SK-N-SH (cell line): ENCODE measurements around the gene MPP4. TPM values are rescaled to one million over a fixed set of nuclear protein-coding genes. Genes with fewer than 3 reads are reported as not detected.
A peak's percentile ranks its signal among the peaks of the same experiment; 100 is the strongest.

Experiments
- CTCF ChIA-PET: fragments of 300-600, 350-600 bp; formaldehyde crosslinking; extraction: SDS; loops from one replicate; lab custom pipeline; 2021; lab: Yijun Ruan, JAX
- POLR2A ChIA-PET: fragments of 350-600 bp; sonication (Branson Sonifier 250); formaldehyde crosslinking; extraction: SDS; loops from one replicate; lab custom pipeline; 2020; ENCODE audit warnings: antibody characterized with exemption, inconsistent platforms; lab: Yijun Ruan, JAX
- DNase-seq: peaks from one replicate; pipeline ENCODE4 v3.0.0; 2012
- H2AFZ ChIP-seq: fragments of 200-600 bp; sonication (generic); 2 replicates; pipeline ENCODE4 v1.8.1; 2016; ENCODE audit warnings: antibody characterized with exemption, mild to moderate bottlenecking, low read depth
- H3F3A ChIP-seq: fragments of 200-600 bp; sonication (generic); replicated peaks from 2 replicates; pipeline ENCODE3; 2016; ENCODE audit warnings: antibody characterized with exemption, mild to moderate bottlenecking; ENCODE audit not compliant: insufficient read depth
- H3K27ac ChIP-seq, 2 experiments: fragments of 200-500 bp in 1 of 2; fragments of 200-600 bp in 1 of 2; sonication (Bioruptor generic) in 1 of 2; sonication (generic), shearing (Covaris generic) in 1 of 2; 2 replicates each; pipeline versions ENCODE4 v1.5.1 to v1.6.1; 2014 to 2016; ENCODE audit warnings: low read depth in 2 of 2, inconsistent platforms in 1 of 2, low read length in 1 of 2, mild to moderate bottlenecking in 1 of 2, mixed read lengths in 1 of 2
- H3K27me3 ChIP-seq: fragments of 200-600 bp; sonication (generic), shearing (Covaris generic); 2 replicates; pipeline ENCODE4 v1.6.1; 2016; ENCODE audit warnings: mixed run types; ENCODE audit not compliant: insufficient read depth
- H3K36me3 ChIP-seq, 2 experiments: fragments of 200-500 bp in 1 of 2; fragments of 200-600 bp in 1 of 2; sonication (Bioruptor generic) in 1 of 2; sonication (generic) in 1 of 2; replicated peaks in 1 of 2; 2 replicates each; pipeline versions ENCODE3 to v1.5.1; 2014 to 2016; ENCODE audit warnings: low read length in 1 of 2, mild to moderate bottlenecking in 1 of 2; ENCODE audit not compliant: insufficient read depth in 2 of 2, control insufficient read depth in 1 of 2
- H3K4me1 ChIP-seq, 2 experiments: fragments of 200-500 bp in 1 of 2; fragments of 200-600 bp in 1 of 2; sonication (Bioruptor generic) in 1 of 2; sonication (generic), shearing (Covaris generic) in 1 of 2; 2 replicates each; pipeline versions ENCODE4 v1.5.1 to v1.6.1; 2014 to 2016; ENCODE audit warnings: low read depth in 1 of 2, low read length in 1 of 2, mixed run types in 1 of 2; ENCODE audit not compliant: insufficient read depth in 2 of 2, control insufficient read depth in 1 of 2
- H3K4me2 ChIP-seq: fragments of 200-600 bp; sonication (generic), shearing (Covaris generic); 2 replicates; pipeline ENCODE4 v1.6.1; 2017; ENCODE audit warnings: mixed run types
- H3K4me3 ChIP-seq, 2 experiments: fragments of 200-500 bp in 1 of 2; fragments of 200-600 bp in 1 of 2; sonication (Bioruptor generic) in 1 of 2; sonication (generic), shearing (Covaris generic) in 1 of 2; 2 replicates each; pipeline versions ENCODE4 v1.5.1 to v1.8.1; 2014 to 2016; ENCODE audit warnings: low read depth in 2 of 2, inconsistent platforms in 1 of 2, low read length in 1 of 2, mild to moderate bottlenecking in 1 of 2, mixed read lengths in 1 of 2, moderate library complexity in 1 of 2
- H3K79me2 ChIP-seq: fragments of 200-600 bp; sonication (generic); 2 replicates; pipeline ENCODE4 v1.8.1; 2017; ENCODE audit warnings: mild to moderate bottlenecking; ENCODE audit not compliant: insufficient read depth
- H3K9ac ChIP-seq: fragments of 200-600 bp; sonication (generic); 2 replicates; pipeline ENCODE4 v1.6.1; 2017; ENCODE audit warnings: mixed run types
- H3K9me2 ChIP-seq: fragments of 200-600 bp; sonication (generic); 2 replicates; pipeline ENCODE4 v1.6.1; 2017; ENCODE audit warnings: mixed run types
- H3K9me3 ChIP-seq: fragments of 200-600 bp; sonication (generic); 2 replicates; pipeline ENCODE4 v1.6.1; 2017; ENCODE audit warnings: mixed run types, mild to moderate bottlenecking, moderate library complexity
- H4K20me1 ChIP-seq: fragments of 200-600 bp; sonication (generic); 2 replicates; pipeline ENCODE4 v1.6.1; 2017; ENCODE audit warnings: mild to moderate bottlenecking, mixed run types; ENCODE audit not compliant: insufficient read depth
- CHD2 ChIP-seq: fragments of 150-350 bp; IDR thresholded peaks from 2 replicates; pipeline ENCODE4 v1.6.1; 2018; ENCODE audit warnings: low read length; ENCODE audit not compliant: partially characterized antibody
- CTCF ChIP-seq: fragments of 200-600 bp; sonication (generic); IDR thresholded peaks from 2 replicates; pipeline ENCODE4 v1.6.1; 2017; ENCODE audit warnings: antibody characterized with exemption, mild to moderate bottlenecking, moderate library complexity
- EZH2phosphoT487 ChIP-seq: fragments of 200-600 bp; sonication (generic); IDR thresholded peaks from 2 replicates; pipeline ENCODE4 v1.6.1; 2017; ENCODE audit warnings: low read depth, mixed run types, mild to moderate bottlenecking, antibody characterized with exemption, moderate library complexity, borderline replicate concordance
- FOSL2 ChIP-seq: IDR thresholded peaks from 2 replicates; pipeline ENCODE4 v1.4.0; 2012; ENCODE audit warnings: low read depth, mild to moderate bottlenecking, moderate library complexity, borderline replicate concordance
- FOXJ3 ChIP-seq: sonication (generic); formaldehyde crosslinking; IDR thresholded peaks from 2 replicates; pipeline ENCODE4 v1.5.1; 2020; ENCODE audit warnings: mild to moderate bottlenecking, missing genetic modification reagents
- GABPA ChIP-seq: IDR thresholded peaks from 2 replicates; pipeline ENCODE4 v1.4.0; 2012; ENCODE audit warnings: low read depth, mild to moderate bottlenecking
- GATA2 ChIP-seq: sonication (generic); formaldehyde crosslinking; IDR thresholded peaks from 2 replicates; pipeline ENCODE4 v1.5.0; 2020; ENCODE audit warnings: mild to moderate bottlenecking, missing genetic modification reagents
- IRF3 ChIP-seq: fragments of 150-350 bp; IDR thresholded peaks from 2 replicates; pipeline ENCODE4 v1.6.1; 2016; ENCODE audit warnings: mild to moderate bottlenecking, low read depth, low read length
- JUND ChIP-seq: IDR thresholded peaks from 2 replicates; pipeline ENCODE4 v1.4.0; 2012
- MAX ChIP-seq: IDR thresholded peaks from 2 replicates; pipeline ENCODE4 v1.4.0; 2012; ENCODE audit warnings: low read depth
- MEF2A ChIP-seq: IDR thresholded peaks from 2 replicates; pipeline ENCODE4 v1.4.0; 2012; ENCODE audit warnings: low read depth, borderline replicate concordance
- MXI1 ChIP-seq: IDR thresholded peaks from 2 replicates; pipeline ENCODE4 v1.6.1; 2012; ENCODE audit warnings: mild to moderate bottlenecking, low read depth, low read length, improper control_type of control experiment
- NRF1 ChIP-seq: IDR thresholded peaks from 2 replicates; pipeline ENCODE4 v1.6.1; 2012; ENCODE audit warnings: low read depth, mild to moderate bottlenecking, low read length
- PBX3 ChIP-seq: IDR thresholded peaks from 2 replicates; pipeline ENCODE4; 2012
- REST ChIP-seq: IDR thresholded peaks from 2 replicates; pipeline ENCODE4 v1.6.1; 2012; ENCODE audit warnings: mild to moderate bottlenecking, low read depth, low read length, moderate library complexity
- RFX5 ChIP-seq: IDR thresholded peaks from 2 replicates; pipeline ENCODE4 v1.6.1; 2012; ENCODE audit warnings: mild to moderate bottlenecking, improper control_type of control experiment, low read length
- RXRA ChIP-seq: IDR thresholded peaks from 2 replicates; pipeline ENCODE4 v1.4.0; 2012; ENCODE audit warnings: low read depth, mild to moderate bottlenecking, borderline replicate concordance
- SIN3A ChIP-seq: IDR thresholded peaks from 2 replicates; pipeline ENCODE4 v1.6.1; 2012; ENCODE audit warnings: low read depth, mild to moderate bottlenecking, low read length, moderate library complexity, borderline replicate concordance
- SMC3 ChIP-seq: IDR thresholded peaks from 2 replicates; pipeline ENCODE4 v1.6.1; 2012; ENCODE audit warnings: low read depth, low read length, improper control_type of control experiment
- TCF12 ChIP-seq: IDR thresholded peaks from 2 replicates; pipeline ENCODE4 v1.4.0; 2012
- TEAD4 ChIP-seq: IDR thresholded peaks from 2 replicates; pipeline ENCODE4 v1.4.0; 2012; ENCODE audit warnings: mild to moderate bottlenecking, borderline replicate concordance; ENCODE audit not compliant: insufficient read depth
- USF2 ChIP-seq: fragments of 150-350 bp; IDR thresholded peaks from 2 replicates; pipeline ENCODE4 v1.6.1; 2017; ENCODE audit warnings: antibody characterized with exemption, low read length, low read depth, borderline replicate concordance
- WGBS: methylation state at CpG from one replicate; pipeline ENCODE4 v1.1.6; 2017; ENCODE audit warnings: low lambda C conversion rate; 5-methylcytosine and 5-hydroxymethylcytosine counted together
- polyA plus RNA-seq, 3 experiments: library from polyadenylated mRNA; depleted of rRNA; stranded (reverse); fragments of >200 nt; gene quantifications; 2 replicates each; pipeline ENCODE4 v1.2.3, GENCODE V29; 2012

Gene MPP4
- polyA plus RNA-seq, 1 of the 3 experiments (the other 2 are of a cell fraction), result 24.4 TPM

GRCh38 chr2:201638326-201638725 lies 60.1 kb downstream of the MPP4 start:
- no peak for TF ChIP-seq NRF1
- TF ChIP-seq TEAD4, result no peak
- TF ChIP-seq GATA2 (CRISPR knock-in tag), result no peak
- no peak for TF ChIP-seq CTCF
- TF ChIP-seq JUND, result no peak
- TF ChIP-seq USF2, result no peak
- TF ChIP-seq MXI1, result no peak
- no peak for TF ChIP-seq RFX5
- no peak for TF ChIP-seq IRF3
- TF ChIP-seq EZH2phosphoT487, result no peak
- peak; percentile 20; the same call in 1 of the 2 replicates for TF ChIP-seq TCF12
- no peak for TF ChIP-seq FOXJ3 (CRISPR knock-in tag)
- peak; percentile 22; the same call in 1 of the 2 replicates for TF ChIP-seq FOSL2
- peak; percentile 22; the same call in 1 of the 2 replicates for TF ChIP-seq PBX3
- no peak for TF ChIP-seq CHD2
- TF ChIP-seq GABPA, result no peak
- TF ChIP-seq SMC3, result no peak
- no peak for TF ChIP-seq REST
- TF ChIP-seq MEF2A, result no peak
- no peak for TF ChIP-seq SIN3A
- TF ChIP-seq MAX, result no peak
- TF ChIP-seq RXRA, result no peak
- Histone ChIP-seq H3K9me3 (no peaks in the 10 kb centered on the region), H3K4me3 (no peak overlapping the region), H3K9ac (no peak overlapping the region), H3K4me2 (no peak overlapping the region), H3K27me3 (no peaks in the 10 kb centered on the region), H3K36me3 (peaks cover 54 to 55% of the 10 kb centered on the region in 2 experiments), H3K9me2 (no peaks in the 10 kb centered on the region), H2AFZ (no peak overlapping the region), H3F3A (peaks cover 6% of the 10 kb centered on the region), H3K4me1 (peaks cover 3 to 13% of the 10 kb centered on the region in 2 experiments; a peak in 3 of 4 replicates), H4K20me1 (no peaks in the 10 kb centered on the region), H3K79me2 (peaks cover 50% of the 10 kb centered on the region), H3K27ac (peak overlapping the region in 1 of 2 experiments; percentile 30; a peak in 2 of 4 replicates)
- CTCF ChIA-PET, result no interaction called here
- POLR2A ChIA-PET, result no interaction called here
- 41% methylated on average over 4 of the region's 4 CpGs for WGBS
- no peak for DNase-seq
